Measurements from ENCODE around the gene IL2. TPM values are rescaled to one million over a fixed set of nuclear protein-coding genes. Genes with fewer than 3 reads are reported as not detected.

IL2 gene
- total and polyA plus RNA-seq, 4 donors = 1.4 TPM; not detected in 3

DNA sequence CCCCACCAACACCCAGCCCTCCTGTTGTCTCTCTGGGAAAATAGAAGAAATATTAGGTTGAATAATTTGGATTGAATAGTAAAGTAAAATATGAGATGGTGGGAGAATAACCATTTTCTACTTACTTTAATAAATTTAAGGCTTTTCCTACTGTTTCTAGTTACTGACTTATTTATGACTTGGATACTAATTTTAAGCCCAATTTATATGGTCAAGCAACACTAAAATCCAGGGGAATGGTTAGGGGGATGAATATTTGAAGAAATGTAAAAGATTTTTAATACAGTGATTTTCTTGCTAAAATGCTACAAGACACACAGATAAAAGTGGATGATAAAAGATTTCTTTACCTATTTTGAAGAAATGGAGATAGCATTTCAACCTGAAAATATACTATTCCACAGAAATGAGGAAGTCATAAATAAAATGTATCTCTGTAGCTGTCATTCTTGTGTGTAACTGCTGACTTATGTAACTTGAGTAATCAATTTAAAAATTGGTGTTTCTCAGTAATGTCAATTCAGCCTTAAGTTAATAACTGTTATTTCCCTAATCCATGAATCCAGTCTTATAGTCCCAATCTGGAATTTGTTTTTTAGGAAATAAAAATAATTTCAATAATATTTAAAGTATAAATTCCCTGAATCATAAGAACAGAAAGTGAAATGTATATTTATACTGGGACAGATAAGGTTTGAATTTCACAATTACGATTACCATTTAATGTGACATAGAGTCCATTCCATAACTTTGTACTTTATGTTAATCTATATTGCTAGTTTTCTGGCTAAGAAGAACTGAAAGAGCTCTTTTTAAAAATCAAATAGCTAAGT, 24.3 kb upstream of the IL2 start:
- no peaks in the 10 kb centered on the region for H3K36me3 ChIP-seq (ENCODE audit: control insufficient read depth in 4 of 4, insufficient read depth in 4 of 4, low read length in 4 of 4)
- no peak for DNase-seq
- no peak overlapping the region for H3K27ac ChIP-seq (ENCODE audit: low read depth in 1 of 2, low read length in 1 of 2)
- no peak overlapping the region for H3K4me3 ChIP-seq
- H3K4me1 ChIP-seq (ENCODE audit: control insufficient read depth in 5 of 5, insufficient read depth in 5 of 5, low read length in 5 of 5) = peaks cover 0 to 11% (median 0%) of the 10 kb centered on the region in 5 donors
- TF ChIP-seq, protein P1, sequence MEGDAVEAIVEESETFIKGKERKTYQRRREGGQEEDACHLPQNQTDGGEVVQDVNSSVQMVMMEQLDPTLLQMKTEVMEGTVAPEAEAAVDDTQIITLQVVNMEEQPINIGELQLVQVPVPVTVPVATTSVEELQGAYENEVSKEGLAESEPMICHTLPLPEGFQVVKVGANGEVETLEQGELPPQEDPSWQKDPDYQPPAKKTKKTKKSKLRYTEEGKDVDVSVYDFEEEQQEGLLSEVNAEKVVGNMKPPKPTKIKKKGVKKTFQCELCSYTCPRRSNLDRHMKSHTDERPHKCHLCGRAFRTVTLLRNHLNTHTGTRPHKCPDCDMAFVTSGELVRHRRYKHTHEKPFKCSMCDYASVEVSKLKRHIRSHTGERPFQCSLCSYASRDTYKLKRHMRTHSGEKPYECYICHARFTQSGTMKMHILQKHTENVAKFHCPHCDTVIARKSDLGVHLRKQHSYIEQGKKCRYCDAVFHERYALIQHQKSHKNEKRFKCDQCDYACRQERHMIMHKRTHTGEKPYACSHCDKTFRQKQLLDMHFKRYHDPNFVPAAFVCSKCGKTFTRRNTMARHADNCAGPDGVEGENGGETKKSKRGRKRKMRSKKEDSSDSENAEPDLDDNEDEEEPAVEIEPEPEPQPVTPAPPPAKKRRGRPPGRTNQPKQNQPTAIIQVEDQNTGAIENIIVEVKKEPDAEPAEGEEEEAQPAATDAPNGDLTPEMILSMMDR (IDR thresholded peaks at IDR 0.05; ENCODE audit: control extremely low read depth, extremely low read depth) = no peak
- 86 to 95% methylated on average over 1 of the region's 1 CpG for WGBS, 2 donors
- no peaks in the 10 kb centered on the region for H3K9me3 ChIP-seq (ENCODE audit: control insufficient read depth in 4 of 4, insufficient read depth in 3 of 4, low read length in 3 of 4)
- no peak for ATAC-seq (ENCODE audit: insufficient read depth, low FRiP score)
- no peak overlapping the region for H3K9ac ChIP-seq (ENCODE audit: insufficient read depth in 1 of 2, low read length in 2 of 2)
- H3K27me3 ChIP-seq (ENCODE audit: control insufficient read depth in 3 of 3, insufficient read depth in 3 of 3, low read length in 2 of 3) = no peaks in the 10 kb centered on the region

DNA sequence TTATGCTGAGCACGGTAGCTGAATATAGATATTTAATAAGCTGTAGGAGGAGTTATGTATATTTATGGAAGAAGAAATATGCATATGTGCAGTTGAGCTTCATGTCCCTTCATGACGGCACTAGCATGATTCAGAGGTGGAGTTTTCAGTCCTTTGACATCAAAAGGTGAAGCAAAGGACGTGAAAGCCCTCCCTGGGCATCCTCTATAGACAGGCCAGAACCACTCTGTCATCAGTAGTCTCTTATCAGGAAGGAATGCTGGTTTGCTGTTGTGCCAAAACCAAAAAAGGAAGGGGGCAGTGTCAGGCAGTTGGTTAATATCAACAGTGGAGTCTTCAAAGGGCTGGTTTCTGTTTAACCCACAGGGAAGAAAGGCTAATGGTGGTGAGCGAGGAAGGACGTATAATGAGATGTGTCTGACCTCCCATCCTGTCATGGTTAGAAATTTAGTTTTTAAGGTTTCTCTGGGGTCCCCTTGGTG, 23.5 kb upstream of the IL2 start:
- Histone ChIP-seq H3K4me1 (ENCODE audit: control insufficient read depth in 5 of 5, insufficient read depth in 5 of 5, low read length in 5 of 5) (peaks cover 0 to 11% (median 0%) of the 10 kb centered on the region in 5 donors), H3K27ac (ENCODE audit: low read depth in 1 of 2, low read length in 1 of 2) (no peak overlapping the region), H3K27me3 (ENCODE audit: control insufficient read depth in 3 of 3, insufficient read depth in 3 of 3, low read length in 2 of 3) (no peaks in the 10 kb centered on the region), H3K9me3 (ENCODE audit: control insufficient read depth in 4 of 4, insufficient read depth in 3 of 4, low read length in 3 of 4) (no peaks in the 10 kb centered on the region), H3K4me3 (no peak overlapping the region), H3K36me3 (ENCODE audit: control insufficient read depth in 4 of 4, insufficient read depth in 4 of 4, low read length in 4 of 4) (no peaks in the 10 kb centered on the region), H3K9ac (ENCODE audit: insufficient read depth in 1 of 2, low read length in 2 of 2) (no peak overlapping the region)
- ATAC-seq (ENCODE audit: insufficient read depth, low FRiP score) (no peak), DNase-seq (peak; percentile 30 to 69 (median 60))
- WGBS, 2 donors = 41 to 42% methylated on average over 5 of the region's 5 CpGs
- TF ChIP-seq, protein P1 (IDR thresholded peaks at IDR 0.05; ENCODE audit: control extremely low read depth, extremely low read depth) = no peak

GRCh38 chr4:122476745-122477144, 20.2 kb upstream of the IL2 start:
- H3K4me3 ChIP-seq = no peak overlapping the region
- H3K36me3 ChIP-seq (ENCODE audit: control insufficient read depth in 4 of 4, insufficient read depth in 4 of 4, low read length in 4 of 4) = no peaks in the 10 kb centered on the region
- no peaks in the 10 kb centered on the region for H3K27me3 ChIP-seq (ENCODE audit: control insufficient read depth in 3 of 3, insufficient read depth in 3 of 3, low read length in 2 of 3)
- 91 to 97% methylated on average over 1 of the region's 1 CpG for WGBS, 2 donors
- TF ChIP-seq, protein P1 (IDR thresholded peaks at IDR 0.05; ENCODE audit: control extremely low read depth, extremely low read depth) = no peak
- H3K9me3 ChIP-seq (ENCODE audit: control insufficient read depth in 4 of 4, insufficient read depth in 3 of 4, low read length in 3 of 4) = no peaks in the 10 kb centered on the region
- DNase-seq = no peak
- ATAC-seq (ENCODE audit: insufficient read depth, low FRiP score) = no peak
- H3K9ac ChIP-seq (ENCODE audit: insufficient read depth in 1 of 2, low read length in 2 of 2) = no peak overlapping the region
- H3K4me1 ChIP-seq (ENCODE audit: control insufficient read depth in 5 of 5, insufficient read depth in 5 of 5, low read length in 5 of 5) = peaks cover 0 to 8% (median 0%) of the 10 kb centered on the region in 5 donors
- no peak overlapping the region for H3K27ac ChIP-seq (ENCODE audit: low read depth in 1 of 2, low read length in 1 of 2)

Data from lung (tissue), 12 donors.